Left lung (tissue), 10 donors: ENCODE data around the gene GNG7. TPM values are rescaled to one million over a fixed set of nuclear protein-coding genes. Genes with fewer than 3 reads are reported as not detected.

Source experiments
- ATAC-seq: fragments of 200-7000 bp; cut with Tn5 transposase; one replicate; pipeline ENCODE4 v1.9.1; 2020; ENCODE audit warnings: moderate library complexity
- DNase-seq, 4 donors: peaks; one replicate each; pipeline ENCODE4 v3.0.0-alpha.2; 2013 to 2020
- H3K27ac ChIP-seq, 2 donors: fragments of 200-600 bp; sonication (generic) in 1 of 2; one replicate each; pipeline versions ENCODE4 v1.5.0 to v1.8.0; 2020 to 2021
- H3K27me3 ChIP-seq, 2 donors: fragments of 200-600 bp; sonication (generic) in 1 of 2; one replicate each; pipeline versions ENCODE4 v1.5.0 to v1.8.0; 2020 to 2021
- H3K36me3 ChIP-seq, 2 donors: fragments of 200-600 bp; sonication (generic) in 1 of 2; one replicate each; pipeline versions ENCODE4 v1.5.0 to v1.8.0; 2020 to 2021
- H3K4me1 ChIP-seq, 2 donors: fragments of 200-600 bp; one replicate each; pipeline ENCODE4 v1.8.0; 2021
- H3K4me3 ChIP-seq, 2 donors: fragments of 200-600 bp; sonication (generic) in 1 of 2; one replicate each; pipeline versions ENCODE4 v1.5.0 to v1.8.0; 2020 to 2021; ENCODE audit warnings: mild to moderate bottlenecking in 1 of 2
- H3K9me3 ChIP-seq, 2 donors: fragments of 200-600 bp; sonication (generic) in 1 of 2; one replicate each; pipeline versions ENCODE4 v1.5.0 to v1.8.0; 2020 to 2021
- CTCF ChIP-seq, 2 donors: fragments of 200-600 bp; sonication (generic) in 1 of 2; IDR thresholded peaks; one replicate each; pipeline versions ENCODE4 v1.5.0 to v1.8.0; 2021; ENCODE audit warnings: antibody characterized with exemption in 2 of 2
- intact Hi-C, 2 donors: fragments of 100-400 bp; cut with DNase I; formaldehyde crosslinking; loops; one replicate each; pipeline versions ENCODE4 v1.11.2 to v1.14.2; 2022
- polyA plus RNA-seq, 6 donors: library from polyadenylated mRNA; unstranded; fragments of 120-200 nt; gene quantifications; one replicate each; pipeline ENCODE4 v1.2.1, GENCODE V29; 2013; ENCODE audit not compliant: insufficient read length in 6 of 6
- total RNA-seq, 2 donors: library from RNA; stranded (reverse); fragmentation: NEBNext Ultra II Directional; extraction: Animal tissue kit (Norgen Biotek cat#: 25700); gene quantifications; one replicate each; pipeline ENCODE4 v1.2.1, GENCODE V29; 2021
- donor health status: DM: no; HTN: yes; CAD: no.
- donor health status: DM: no; HTN: no; CAD: no.

GNG7 gene
- total and polyA plus RNA-seq, 8 donors, result 3.8 to 7.1 (median 5.5) TPM

- ATAC-seq (no peak), DNase-seq (no peak)
- Histone ChIP-seq H3K9me3 (no peaks in the 10 kb centered on the region), H3K4me1 (peaks cover 0 to 3% of the 10 kb centered on the region in 2 donors), H3K4me3 (no peak overlapping the region), H3K27me3 (peaks cover 2 to 62% of the 10 kb centered on the region in 2 donors), H3K27ac (no peak overlapping the region), H3K36me3 (peaks cover 0 to 5% of the 10 kb centered on the region in 2 donors)
- intact Hi-C loops, result no loop called here
- no peak for TF ChIP-seq CTCF (IDR thresholded peaks at IDR 0.05)
Measured at GRCh38 chr19:2726904-2727639, 24.6 kb upstream of the GNG7 start.

GRCh38 chr19:2726160-2726855 lies 23.8 kb upstream of the GNG7 start:
- peaks cover 9 to 69% of the 10 kb centered on the region in 2 donors for H3K27me3 ChIP-seq
- H3K36me3 ChIP-seq, result no peaks in the 10 kb centered on the region
- intact Hi-C loops, result no loop called here
- peaks cover 0 to 3% of the 10 kb centered on the region in 2 donors for H3K4me1 ChIP-seq
- H3K9me3 ChIP-seq, result no peaks in the 10 kb centered on the region
- DNase-seq (no peak), ATAC-seq (no peak)
- H3K27ac ChIP-seq, result no peak overlapping the region
- no peak for TF ChIP-seq CTCF (IDR thresholded peaks at IDR 0.05)
- H3K4me3 ChIP-seq, result no peak overlapping the region

- ATAC-seq, result no peak
- intact Hi-C loops, result no loop called here
- Histone ChIP-seq H3K4me3 (no peak overlapping the region), H3K27ac (no peak overlapping the region), H3K36me3 (no peaks in the 10 kb centered on the region), H3K9me3 (no peaks in the 10 kb centered on the region), H3K4me1 (peaks cover 2 to 11% of the 10 kb centered on the region in 2 donors), H3K27me3 (peaks cover 22 to 89% of the 10 kb centered on the region in 2 donors)
- DNase-seq, result no peak
- no peak for TF ChIP-seq CTCF (IDR thresholded peaks at IDR 0.05)
Measured at GRCh38 chr19:2724148-2724557, 21.7 kb upstream of the GNG7 start.

- Histone ChIP-seq H3K36me3 (no peaks in the 10 kb centered on the region), H3K9me3 (no peaks in the 10 kb centered on the region), H3K27ac (no peak overlapping the region), H3K4me3 (no peak overlapping the region), H3K4me1 (peaks cover 2 to 11% of the 10 kb centered on the region in 2 donors), H3K27me3 (peaks cover 22 to 93% of the 10 kb centered on the region in 2 donors)
- DNase-seq, result no peak
- ATAC-seq, result no peak
- intact Hi-C loops, result no loop called here
- no peak for TF ChIP-seq CTCF (IDR thresholded peaks at IDR 0.05)
Measured at GRCh38 chr19:2723747-2724146, 21.3 kb upstream of the GNG7 start.

- no peaks in the 10 kb centered on the region for H3K36me3 ChIP-seq
Measured at GRCh38 chr19:2723345-2723715, 20.8 kb upstream of the GNG7 start.

More at GRCh38 chr19:2723345-2723715, 20.8 kb upstream of the GNG7 start:
- Histone ChIP-seq H3K4me1 (peaks cover 2 to 8% of the 10 kb centered on the region in 2 donors), H3K9me3 (no peaks in the 10 kb centered on the region), H3K27ac (no peak overlapping the region), H3K27me3 (peaks cover 22 to 96% of the 10 kb centered on the region in 2 donors), H3K4me3 (no peak overlapping the region)
- intact Hi-C loops, result no loop called here
- ATAC-seq (no peak), DNase-seq (no peak)
- TF ChIP-seq CTCF (IDR thresholded peaks at IDR 0.05), result no peak
